GM23248 (cell line): ENCODE data around the gene RPL13. TPM values are rescaled to one million over a fixed set of nuclear protein-coding genes. Genes with fewer than 3 reads are reported as not detected.
"Not testable (repeated sequence)": the region's sequence is repeated elsewhere in the genome, so short reads cannot be mapped to it uniquely, and the experiment has no call there.

Experiments used
- DNase-seq: peaks from one replicate; pipeline ENCODE4 v3.0.0-alpha.2; 2015
- H2AFZ ChIP-seq: fragments of 200-600 bp; sonication (generic); 2 replicates; pipeline ENCODE4 v1.6.1; 2016; ENCODE audit warnings: antibody characterized with exemption
- H3F3A ChIP-seq: fragments of 200-600 bp; sonication (generic); 2 replicates; pipeline ENCODE4 v1.6.1; 2016; ENCODE audit warnings: mild to moderate bottlenecking, antibody characterized with exemption, mixed run types; ENCODE audit not compliant: insufficient read depth
- H3K27ac ChIP-seq: fragments of 200-600 bp; sonication (generic); 2 replicates; pipeline ENCODE4 v1.5.1; 2016; ENCODE audit warnings: mild to moderate bottlenecking
- H3K27me3 ChIP-seq: fragments of 200-600 bp; sonication (generic); replicated peaks from 2 replicates; pipeline ENCODE4 v1.6.1; 2016; ENCODE audit warnings: mild to moderate bottlenecking; ENCODE audit not compliant: insufficient read depth
- H3K36me3 ChIP-seq: fragments of 200-600 bp; sonication (generic); 2 replicates; pipeline ENCODE4 v1.6.1; 2016; ENCODE audit warnings: low read depth, mild to moderate bottlenecking
- H3K4me1 ChIP-seq: fragments of 200-600 bp; sonication (generic); 2 replicates; pipeline ENCODE4 v1.6.1; 2016; ENCODE audit warnings: mild to moderate bottlenecking; ENCODE audit not compliant: insufficient read depth
- H3K4me2 ChIP-seq: fragments of 200-600 bp; sonication (generic); one replicate; pipeline ENCODE4 v1.6.1; 2016; ENCODE audit warnings: mild to moderate bottlenecking; ENCODE audit not compliant: unreplicated experiment
- H3K4me3 ChIP-seq: fragments of 200-600 bp; sonication (generic); 2 replicates; pipeline ENCODE4 v1.5.1; 2016; ENCODE audit warnings: mild to moderate bottlenecking
- H3K79me2 ChIP-seq: fragments of 200-600 bp; sonication (generic); 2 replicates; pipeline ENCODE4 v1.6.1; 2016; ENCODE audit warnings: mild to moderate bottlenecking; ENCODE audit not compliant: insufficient read depth
- H3K9ac ChIP-seq: fragments of 200-600 bp; sonication (generic); 2 replicates; pipeline ENCODE4 v1.6.1; 2016; ENCODE audit warnings: mild to moderate bottlenecking
- H3K9me2 ChIP-seq: fragments of 200-600 bp; sonication (generic); 2 replicates; pipeline ENCODE4 v1.6.1; 2016; ENCODE audit warnings: mixed run types, mild to moderate bottlenecking, moderate library complexity; ENCODE audit not compliant: insufficient read depth
- H3K9me3 ChIP-seq: fragments of 200-600 bp; sonication (generic); one replicate; pipeline ENCODE4 v1.6.1; 2017; ENCODE audit warnings: low read depth
- H4K20me1 ChIP-seq: fragments of 200-600 bp; sonication (generic); 2 replicates; pipeline ENCODE4 v1.6.0; 2016; ENCODE audit not compliant: insufficient read depth
- EZH2 ChIP-seq: fragments of 200-600 bp; sonication (generic); IDR thresholded peaks from 2 replicates; pipeline ENCODE4 v1.6.1; 2018; ENCODE audit warnings: antibody characterized with exemption, mild to moderate bottlenecking; ENCODE audit not compliant: insufficient read depth, poor library complexity, severe bottlenecking
- EZH2phosphoT487 ChIP-seq: fragments of 200-600 bp; sonication (generic); IDR thresholded peaks from 2 replicates; pipeline ENCODE4 v1.6.1; 2018; ENCODE audit warnings: antibody characterized with exemption, moderate library complexity, mild to moderate bottlenecking, low read depth; ENCODE audit not compliant: insufficient read depth
- WGBS, 2 experiments: methylation state at CpG; one replicate each; pipeline ENCODE4 v1.1.6; 2015 to 2017; ENCODE audit warnings: low lambda C conversion rate in 2 of 2, low coverage in 1 of 2; ENCODE audit errors: missing lambda C conversion rate in 2 of 2; 5-methylcytosine and 5-hydroxymethylcytosine counted together
- in situ Hi-C: fragments of 300-500 bp; cut with MboI; formaldehyde crosslinking; loops from 2 replicates; pipeline ENCODE4 v1.15.0; 2020
- polyA plus RNA-seq: library from polyadenylated mRNA; unstranded; fragments of >200 nt; fragmentation: Nextera tagmentation; extraction: Ambion mirVana; gene quantifications from 2 replicates; pipeline ENCODE4 v1.2.1, GENCODE V29; 2016
- total RNA-seq: library from RNA; depleted of rRNA; stranded (reverse); fragments of >200 nt; shearing (Covaris generic); gene quantifications from 2 replicates; pipeline ENCODE4 v1.2.3, GENCODE V29; 2014

The RPL13 gene
- total and polyA plus RNA-seq, 2 experiments from 2014 or later, result 1,418 to 3,580 TPM

GRCh38 chr16:89586853-89587252 is 26.4 kb downstream of the RPL13 start:
- peaks cover 4% of the 10 kb centered on the region for H3F3A ChIP-seq
- H3K9me2 ChIP-seq, result no peaks in the 10 kb centered on the region
- no peaks in the 10 kb centered on the region for H3K27me3 ChIP-seq
- H2AFZ ChIP-seq, result no peak overlapping the region
- no peak overlapping the region for H3K9ac ChIP-seq
- H4K20me1 ChIP-seq, result no peaks in the 10 kb centered on the region
- no peaks in the 10 kb centered on the region for H3K79me2 ChIP-seq
- DNase-seq, result peak; percentile 69
- peaks cover 7% of the 10 kb centered on the region for H3K4me1 ChIP-seq
- no peaks in the 10 kb centered on the region for H3K9me3 ChIP-seq
- H3K4me3 ChIP-seq, result no peak overlapping the region
- H3K4me2 ChIP-seq, result no peak overlapping the region
- TF ChIP-seq EZH2, result no peak
- TF ChIP-seq EZH2phosphoT487, result no peak
- 77% methylated on average over 22 of the region's 25 CpGs; no CpG with 5 or more reads in 1 of the 2 experiments for WGBS, 2 experiments
- H3K36me3 ChIP-seq, result no peaks in the 10 kb centered on the region
- in situ Hi-C loops, result no loop called here
- H3K27ac ChIP-seq, result no peak overlapping the region

- in situ Hi-C loops, H3K9ac ChIP-seq, H3K4me2 ChIP-seq, H3K79me2 ChIP-seq, H3K4me3 ChIP-seq, H3K9me2 ChIP-seq, H3K27ac ChIP-seq, H4K20me1 ChIP-seq, DNase-seq, H3K36me3 ChIP-seq, H3K4me1 ChIP-seq, H3K9me3 ChIP-seq, H2AFZ ChIP-seq, H3F3A ChIP-seq, H3K27me3 ChIP-seq: not testable (repeated sequence)
- WGBS, 2 experiments, result 93% methylated on average over 35 of the region's 36 CpGs; no CpG with 5 or more reads in 1 of the 2 experiments
Measured at GRCh38 chr16:89587676-89588075, 27.2 kb downstream of the RPL13 start.

- no peak for TF ChIP-seq EZH2phosphoT487
- no peak for TF ChIP-seq EZH2
- Histone ChIP-seq H3K9me3 (no peaks in the 10 kb centered on the region), H4K20me1 (no peaks in the 10 kb centered on the region), H3K79me2 (no peaks in the 10 kb centered on the region), H2AFZ (no peak overlapping the region), H3K4me2 (no peak overlapping the region), H3K9ac (no peak overlapping the region), H3K27me3 (no peaks in the 10 kb centered on the region), H3K9me2 (no peaks in the 10 kb centered on the region), H3K4me1 (no peaks in the 10 kb centered on the region), H3K27ac (no peak overlapping the region), H3K4me3 (no peak overlapping the region), H3F3A (no peaks in the 10 kb centered on the region), H3K36me3 (no peaks in the 10 kb centered on the region)
- 94 to 97% methylated on average over 22 to 26 of the region's 26 CpGs for WGBS, 2 experiments
- no peak for DNase-seq
- in situ Hi-C loops, result no loop called here
Measured at GRCh38 chr16:89588413-89589109, 28.1 kb downstream of the RPL13 start.

GRCh38 chr16:89589241-89589926 is 28.9 kb downstream of the RPL13 start:
- WGBS, 2 experiments, result 84 to 85% methylated on average over 21 of the region's 21 CpGs
- in situ Hi-C loops, result no loop called here
- Histone ChIP-seq H3K4me3 (no peak overlapping the region), H3K36me3 (no peaks in the 10 kb centered on the region), H3K9ac (no peak overlapping the region), H3F3A (no peaks in the 10 kb centered on the region), H3K79me2 (no peaks in the 10 kb centered on the region), H3K27ac (no peak overlapping the region), H3K9me2 (no peaks in the 10 kb centered on the region), H3K4me2 (no peak overlapping the region), H2AFZ (no peak overlapping the region), H3K4me1 (no peaks in the 10 kb centered on the region), H3K27me3 (no peaks in the 10 kb centered on the region), H4K20me1 (no peaks in the 10 kb centered on the region), H3K9me3 (no peaks in the 10 kb centered on the region)
- no peak for DNase-seq
- TF ChIP-seq EZH2, result no peak
- no peak for TF ChIP-seq EZH2phosphoT487
